HG03354 (cell line): ENCODE measurements around the gene UTF1.
"Not testable (repeated sequence)": the region's sequence is repeated elsewhere in the genome, so short reads cannot be mapped to it uniquely, and the experiment has no call there.

Experiments used
- ATAC-seq: cut with Tn5 transposase; IDR thresholded peaks from one replicate; pipeline ENCODE4 v1.9.1; 2021; ENCODE audit warnings: mild to moderate bottlenecking; ENCODE audit not compliant: unreplicated experiment, poor library complexity, severe bottlenecking

The UTF1 gene

DNA sequence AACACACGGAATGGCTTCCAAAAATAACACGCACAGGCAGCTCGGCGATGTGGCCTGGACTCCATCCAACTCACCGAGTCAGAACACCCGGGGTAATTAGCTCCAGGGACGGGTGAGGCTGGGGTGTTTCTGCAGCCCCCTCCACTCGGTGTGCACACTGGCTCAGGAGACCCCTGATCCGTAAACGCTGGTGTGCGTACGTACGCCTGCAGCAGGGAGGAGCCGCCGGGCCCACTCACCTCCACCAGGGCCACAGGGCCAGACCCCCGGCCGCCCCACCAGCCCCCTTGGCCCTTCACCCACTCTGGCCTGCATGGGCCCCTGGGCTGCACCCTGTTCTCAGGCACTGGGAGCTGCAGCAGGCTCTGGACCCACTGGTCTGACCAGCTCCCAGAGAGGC is 22.4 kb upstream of the UTF1 start:
- ATAC-seq: no peak

GRCh38 chr10:133208466-133208865 is 21.6 kb upstream of the UTF1 start:
- ATAC-seq: no peak

GRCh38 chr10:133209117-133209516 is 20.9 kb upstream of the UTF1 start:
- ATAC-seq: no peak

DNA sequence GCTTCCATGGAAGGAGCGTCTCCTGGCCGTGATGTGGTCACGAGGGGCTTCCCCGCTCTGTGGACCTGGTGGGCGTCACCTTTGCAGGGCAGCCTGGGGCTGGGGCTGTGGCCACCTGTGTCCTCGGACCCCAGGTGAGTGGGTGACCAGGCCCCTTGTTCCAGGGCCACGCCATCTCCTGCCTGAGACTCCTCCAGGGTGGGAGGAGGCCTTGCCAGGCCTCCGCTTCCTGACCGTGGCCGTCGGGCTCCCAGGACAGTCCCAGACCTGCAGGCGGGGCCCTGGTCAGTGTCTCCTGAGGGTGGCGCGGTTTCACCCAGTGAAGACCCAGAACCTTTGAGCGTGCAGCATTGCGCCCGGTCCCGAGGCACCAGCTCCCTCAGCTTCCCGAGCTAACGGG is 20.4 kb upstream of the UTF1 start:
- no peak for ATAC-seq

- ATAC-seq: no peak
Observed at GRCh38 chr10:133210398-133211140, 19.4 kb upstream of the UTF1 start.

DNA sequence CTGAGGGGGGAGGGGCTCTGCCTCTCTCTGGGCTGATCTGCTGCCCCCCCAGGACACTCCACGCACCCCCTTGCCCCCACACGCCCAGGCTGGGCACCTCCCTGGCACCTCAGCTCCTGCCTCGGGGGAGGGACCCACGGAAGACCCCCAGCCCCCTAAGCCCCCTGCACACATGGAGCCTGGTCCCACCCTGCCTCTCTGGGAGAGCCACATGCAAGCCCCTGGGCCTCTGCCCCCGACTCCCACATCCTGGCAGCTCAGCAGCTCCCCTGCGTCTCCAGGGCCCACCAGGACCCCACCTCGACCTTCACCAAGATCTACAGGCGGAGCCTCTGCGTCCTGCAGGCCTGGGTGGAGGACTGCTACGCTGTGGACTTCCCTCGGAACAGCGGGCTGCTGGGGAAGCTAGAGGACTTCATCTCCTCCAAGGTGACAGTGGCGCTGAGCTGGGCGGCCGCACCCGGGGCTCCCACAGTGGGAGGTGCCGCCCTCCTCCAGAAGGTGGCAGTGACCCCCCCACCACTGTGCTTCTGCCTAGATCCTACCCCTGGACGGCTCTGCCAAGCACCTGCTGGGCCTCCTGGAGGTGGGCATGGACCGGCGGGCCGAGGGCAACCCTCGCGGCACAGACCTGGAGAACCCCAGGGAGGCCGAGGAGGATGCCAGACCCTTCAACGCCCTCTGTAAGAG is 18.7 kb upstream of the UTF1 start:
- ATAC-seq: no peak

GRCh38 chr10:133211959-133212852 is 17.8 kb upstream of the UTF1 start:
- ATAC-seq: no peak

GRCh38 chr10:133212853-133213494 is 17.0 kb upstream of the UTF1 start:
- ATAC-seq: no peak

GRCh38 chr10:133213641-133214467 is 16.2 kb upstream of the UTF1 start:
- ATAC-seq: no peak

- no peak for ATAC-seq
Observed at GRCh38 chr10:133214468-133215410, 15.3 kb upstream of the UTF1 start.

GRCh38 chr10:133215586-133215985 is 14.4 kb upstream of the UTF1 start:
- no peak for ATAC-seq

DNA sequence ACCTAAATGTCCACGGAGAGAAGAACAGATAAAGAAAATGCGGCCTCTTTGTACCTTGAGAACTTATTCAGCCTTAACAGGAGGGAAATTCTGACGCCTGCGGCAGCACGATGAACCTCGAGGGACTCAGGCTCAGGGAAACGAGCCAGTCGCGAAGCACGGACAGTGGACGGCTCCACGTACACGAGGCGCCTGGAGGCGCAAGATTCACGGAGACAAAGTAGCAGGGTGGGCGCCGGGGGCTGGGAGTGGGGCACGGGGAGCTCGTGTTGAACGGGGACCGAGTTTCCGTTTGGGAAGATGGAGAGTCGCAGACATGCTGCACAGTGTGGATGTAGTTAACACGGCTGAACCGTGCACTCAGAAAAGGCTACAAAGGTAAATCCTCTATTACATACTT is 13.2 kb upstream of the UTF1 start:
- ATAC-seq: no peak

- ATAC-seq: no peak
Observed at GRCh38 chr10:133217800-133218589, 12.0 kb upstream of the UTF1 start.

DNA sequence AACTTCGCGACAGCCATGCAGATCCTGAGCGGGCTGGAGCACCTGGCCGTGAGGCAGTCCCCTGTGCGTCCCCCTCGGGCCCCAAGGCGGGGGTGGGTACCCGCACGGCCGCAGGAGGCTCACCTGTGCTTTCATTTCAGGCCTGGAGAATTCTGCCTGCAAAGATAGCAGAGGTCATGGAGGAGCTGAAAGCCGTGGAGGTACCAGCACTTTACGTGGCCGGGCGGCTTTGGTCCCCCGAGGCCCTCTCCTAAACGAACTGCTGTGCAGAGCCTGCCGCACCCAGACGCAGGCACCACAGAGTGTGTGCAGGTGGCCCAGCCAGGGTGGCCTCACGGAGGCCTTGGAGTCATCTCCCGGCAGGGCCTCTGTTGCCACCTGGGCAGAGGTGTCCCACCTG is 11.1 kb upstream of the UTF1 start:
- no peak for ATAC-seq

DNA sequence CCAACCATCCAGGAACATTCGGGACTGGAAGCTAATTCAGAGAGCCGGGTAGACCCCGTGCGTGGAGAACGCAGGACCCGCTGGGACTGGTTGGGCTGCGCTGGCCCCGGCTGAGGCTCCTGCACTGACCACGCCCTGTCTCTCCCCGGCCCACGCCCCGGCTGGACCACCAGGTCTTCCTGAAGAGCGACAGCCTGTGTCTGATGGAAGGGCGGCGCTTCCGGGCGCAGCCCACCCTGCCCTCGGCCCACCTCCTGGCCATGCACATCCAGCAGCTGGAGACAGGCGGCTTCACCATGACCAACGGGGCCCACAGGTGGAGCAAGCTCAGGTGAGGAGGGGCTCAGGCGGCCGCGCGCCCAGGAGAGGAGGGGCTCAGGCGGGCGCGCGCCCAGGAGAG is 10.2 kb upstream of the UTF1 start:
- no peak for ATAC-seq

GRCh38 chr10:133221331-133221730 is 8.7 kb upstream of the UTF1 start:
- no peak for ATAC-seq

DNA sequence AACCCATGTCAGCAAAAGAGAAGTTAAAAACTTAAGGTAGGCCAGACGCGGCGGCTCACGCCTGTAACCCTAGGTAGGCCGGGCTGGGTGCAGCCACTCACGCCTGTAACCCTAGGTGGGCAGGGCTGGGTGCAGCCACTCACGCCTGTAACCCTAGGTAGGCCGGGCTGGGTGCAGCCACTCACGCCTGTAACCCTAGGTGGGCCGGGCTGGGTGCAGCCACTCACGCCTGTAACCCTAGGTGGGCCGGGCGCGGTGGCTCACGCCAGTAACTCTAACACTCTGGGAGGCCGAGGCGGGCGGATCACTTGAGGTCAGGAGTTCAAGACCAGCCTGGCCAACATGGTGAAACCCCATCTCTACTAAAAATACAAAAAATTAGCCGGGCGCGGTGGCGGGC is 8.3 kb upstream of the UTF1 start:
- ATAC-seq: not testable (repeated sequence)
